IMR-90 (cell line): ENCODE measurements around the gene INPP5J. TPM values are rescaled to one million over a fixed set of nuclear protein-coding genes. Genes with fewer than 3 reads are reported as not detected.

Experiments used
- ATAC-seq: fragments of 200-7000 bp; cut with Tn5 transposase; 2 replicates; pipeline ENCODE4 v1.9.1; 2020; ENCODE audit warnings: low read depth, mild to moderate bottlenecking, moderate library complexity
- BruUV-seq: library from RNA; stranded (reverse); fragments of 400-500 nt; replicated peaks from 2 replicates; lab custom pipeline; 2021; lab: Mats Ljungman, UMichigan
- CTCF ChIA-PET: fragments of 300-600 bp; formaldehyde crosslinking; extraction: SDS; loops from one replicate; lab custom pipeline; 2021; ENCODE audit warnings: antibody characterized with exemption; lab: Yijun Ruan, JAX
- POLR2A ChIA-PET: fragments of 300-600 bp; sonication (Branson Sonifier 250); formaldehyde crosslinking; loops from one replicate; lab custom pipeline; 2022; ENCODE audit warnings: antibody characterized with exemption; ENCODE audit not compliant: unreplicated experiment; lab: Charles Lee
- DNase-seq: peaks from one replicate; pipeline ENCODE4 v3.0.0; 2013
- H2AFZ ChIP-seq: replicated peaks from 2 replicates; pipeline ENCODE3; 2013; ENCODE audit warnings: low read length, mild to moderate bottlenecking; ENCODE audit not compliant: poor library complexity
- H2AK5ac ChIP-seq: 2 replicates; pipeline ENCODE4 v1.6.1; 2013; ENCODE audit warnings: low read depth, low read length, inconsistent platforms
- H2AK9ac ChIP-seq: replicated peaks from 2 replicates; pipeline ENCODE3; 2013; ENCODE audit warnings: mild to moderate bottlenecking, low read depth, low read length, moderate library complexity; ENCODE audit not compliant: poor library complexity
- H2BK120ac ChIP-seq: 2 replicates; pipeline ENCODE4 v1.6.1; 2013; ENCODE audit warnings: low read depth, low read length, inconsistent platforms
- H2BK15ac ChIP-seq: 3 replicates; pipeline ENCODE4 v1.6.1; 2013; ENCODE audit warnings: low read depth, low read length, inconsistent platforms
- H2BK20ac ChIP-seq: 2 replicates; pipeline ENCODE4 v1.6.1; 2013; ENCODE audit warnings: low read depth, mild to moderate bottlenecking, inconsistent platforms, low read length, moderate library complexity
- H2BK5ac ChIP-seq: 2 replicates; pipeline ENCODE4 v1.6.1; 2013; ENCODE audit warnings: mild to moderate bottlenecking, low read depth, low read length, inconsistent platforms; ENCODE audit not compliant: poor library complexity, severe bottlenecking
- H3K14ac ChIP-seq: replicated peaks from 2 replicates; pipeline ENCODE4 v1.6.1; 2013; ENCODE audit warnings: low read depth, low read length, inconsistent platforms
- H3K18ac ChIP-seq: 2 replicates; pipeline ENCODE4 v1.6.1; 2013; ENCODE audit warnings: low read depth, low read length, control low read depth
- H3K23ac ChIP-seq: 2 replicates; pipeline ENCODE4 v1.6.1; 2013; ENCODE audit warnings: low read depth, low read length, inconsistent platforms
- H3K27ac ChIP-seq: 2 replicates; pipeline ENCODE4 v1.5.1; 2013; ENCODE audit warnings: mild to moderate bottlenecking, control low read depth, low read length; ENCODE audit not compliant: insufficient read depth
- H3K27me3 ChIP-seq: 2 replicates; pipeline ENCODE4 v1.6.1; 2013; ENCODE audit warnings: low read length; ENCODE audit not compliant: control insufficient read depth, insufficient read depth
- H3K36me3 ChIP-seq: 2 replicates; pipeline ENCODE4 v1.6.1; 2013; ENCODE audit warnings: low read length, mixed read lengths; ENCODE audit not compliant: control insufficient read depth, insufficient read depth
- H3K4ac ChIP-seq: 2 replicates; pipeline ENCODE4 v1.6.1; 2013; ENCODE audit warnings: low read depth, low read length, inconsistent platforms
- H3K4me1 ChIP-seq: 2 replicates; pipeline ENCODE4 v1.6.1; 2013; ENCODE audit warnings: low read length, mixed read lengths; ENCODE audit not compliant: control insufficient read depth, insufficient read depth
- H3K4me2 ChIP-seq: 2 replicates; pipeline ENCODE4 v1.6.1; 2013; ENCODE audit warnings: low read depth, mild to moderate bottlenecking, control low read depth, low read length, moderate library complexity
- H3K4me3 ChIP-seq: 2 replicates; pipeline ENCODE4 v1.5.1; 2013; ENCODE audit warnings: low read depth, mild to moderate bottlenecking, control low read depth, low read length, moderate library complexity; ENCODE audit not compliant: insufficient read depth
- H3K56ac ChIP-seq: 2 replicates; pipeline ENCODE4 v1.6.1; 2013; ENCODE audit warnings: low read length, inconsistent platforms; ENCODE audit not compliant: insufficient read depth; ENCODE audit errors: extremely low read depth
- H3K79me1 ChIP-seq, 2 experiments: 2 replicates each; pipeline ENCODE4 v1.6.1; 2013; ENCODE audit warnings: low read length in 2 of 2, inconsistent platforms in 1 of 2, low read depth in 1 of 2
- H3K9ac ChIP-seq: 2 replicates; pipeline ENCODE4 v1.6.1; 2013; ENCODE audit warnings: low read depth, low read length, control low read depth
- H3K9me1 ChIP-seq: 2 replicates; pipeline ENCODE4 v1.6.1; 2013; ENCODE audit warnings: low read length, inconsistent platforms; ENCODE audit not compliant: insufficient read depth
- H3K9me3 ChIP-seq: 2 replicates; pipeline ENCODE4 v1.6.1; 2013; ENCODE audit warnings: low read length; ENCODE audit not compliant: control insufficient read depth, insufficient read depth
- H4K20me1 ChIP-seq: 2 replicates; pipeline ENCODE4 v1.6.1; 2013; ENCODE audit warnings: low read length, inconsistent platforms; ENCODE audit not compliant: insufficient read depth
- H4K5ac ChIP-seq: 2 replicates; pipeline ENCODE4 v1.6.1; 2013; ENCODE audit warnings: mild to moderate bottlenecking, low read depth, low read length, control low read depth
- H4K8ac ChIP-seq, 2 experiments: 2 replicates each; pipeline ENCODE4 v1.6.1; 2013; ENCODE audit warnings: low read depth in 2 of 2, low read length in 2 of 2, control low read depth in 1 of 2, inconsistent platforms in 1 of 2
- H4K91ac ChIP-seq: 2 replicates; pipeline ENCODE4 v1.6.1; 2013; ENCODE audit warnings: low read depth, low read length, inconsistent platforms; ENCODE audit not compliant: insufficient read depth
- BHLHE40 ChIP-seq: fragments of 150-350 bp; IDR thresholded peaks from 2 replicates; pipeline ENCODE4 v1.6.1; 2016; ENCODE audit warnings: mild to moderate bottlenecking, low read depth, low read length
- CEBPB ChIP-seq: IDR thresholded peaks from 2 replicates; pipeline ENCODE4 v1.6.1; 2012; ENCODE audit warnings: low read depth, low read length, improper control_type of control experiment
- CTCF ChIP-seq: conservative IDR thresholded peaks from 2 replicates; pipeline ENCODE4 v1.5.1; 2012; ENCODE audit warnings: mild to moderate bottlenecking, low read depth, low read length, improper control_type of control experiment
- MAFK ChIP-seq: IDR thresholded peaks from 2 replicates; pipeline ENCODE4 v1.6.1; 2012; ENCODE audit warnings: low read depth, low read length, improper control_type of control experiment
- MAZ ChIP-seq: IDR thresholded peaks from 2 replicates; pipeline ENCODE4 v1.6.1; 2012; ENCODE audit warnings: low read depth, mild to moderate bottlenecking, low read length, improper control_type of control experiment, moderate library complexity, borderline replicate concordance
- USF2 ChIP-seq: fragments of 150-350 bp; IDR thresholded peaks from 2 replicates; pipeline ENCODE4 v1.6.1; 2017; ENCODE audit warnings: mild to moderate bottlenecking, antibody characterized with exemption, low read length, low read depth
- WGBS, 2 experiments: methylation state at CpG; one replicate each; pipeline versions ENCODE4 v1.1.5 to v1.1.7; 2013; ENCODE audit warnings: missing lambda C conversion rate in 2 of 2; ENCODE audit not compliant: insufficient read length in 1 of 2; ENCODE audit errors: extremely low coverage in 2 of 2; 5-methylcytosine and 5-hydroxymethylcytosine counted together
- dilution Hi-C: fragments of 300-500 bp; cut with HindIII; formaldehyde crosslinking; loops from one replicate; pipeline ENCODE4 v1.14.3; 2018; ENCODE audit warnings: low sequenced_read_pairs; ENCODE audit not compliant: unreplicated experiment
- in situ Hi-C: fragments of 300-500 bp; cut with MboI; formaldehyde crosslinking; loops from 3 replicates; pipeline ENCODE4 v1.14.3; 2019; ENCODE audit warnings: low sequenced_read_pairs, inconsistent platforms, mixed read lengths
- intact Hi-C: fragments of 100-400 bp; cut with micrococcal nuclease; formaldehyde crosslinking; loops from 2 replicates; pipeline ENCODE4 v1.10.0; 2022
- polyA plus RNA-seq, 3 experiments: library from polyadenylated mRNA; depleted of rRNA; stranded (reverse); fragments of >200 nt; gene quantifications; 2 replicates each; pipeline ENCODE4 v1.2.3, GENCODE V29; 2012; ENCODE audit warnings: low replicate concordance in 1 of 3
- total RNA-seq: library from RNA; depleted of rRNA; stranded (reverse); fragments of >200 nt; gene quantifications from 2 replicates; pipeline ENCODE4 v1.2.3, GENCODE V29; 2012

INPP5J gene
- total and polyA plus RNA-seq, 2 of the 4 experiments (the other 2 are of a cell fraction) = 0.36 to 2.2 TPM

GRCh38 chr22:31094021-31094551 lies 28.7 kb upstream of the INPP5J start:
- Histone ChIP-seq H4K91ac (no peak overlapping the region), H2BK20ac (no peak overlapping the region), H3K9ac (no peak overlapping the region), H2AK5ac (no peak overlapping the region), H3K23ac (no peak overlapping the region), H2AK9ac (peak overlapping the region; percentile 55), H3K79me1 (peaks cover 26 to 49% of the 10 kb centered on the region in 2 experiments), H2BK5ac (no peak overlapping the region), H3K56ac (no peak overlapping the region), H2BK15ac (no peak overlapping the region), H2BK120ac (no peak overlapping the region), H4K8ac (no peak overlapping the region), H4K5ac (no peak overlapping the region), H2AFZ (no peak overlapping the region), H3K9me3 (no peaks in the 10 kb centered on the region), H3K4me1 (peaks cover 7% of the 10 kb centered on the region), H3K14ac (no peak overlapping the region), H3K4me3 (no peak overlapping the region), H3K27ac (no peak overlapping the region), H4K20me1 (peaks cover 8% of the 10 kb centered on the region; the same call in 1 of the 2 replicates), H3K9me1 (peaks cover under 1% of the 10 kb centered on the region; the same call in 1 of the 2 replicates), H3K36me3 (peaks cover 84% of the 10 kb centered on the region), H3K27me3 (no peaks in the 10 kb centered on the region), H3K4me2 (no peak overlapping the region), H3K18ac (no peak overlapping the region), H3K4ac (no peak overlapping the region)
- ATAC-seq (no peak), DNase-seq (no peak)
- in situ Hi-C loops = no loop called here
- dilution Hi-C loops = no loop called here
- CTCF ChIA-PET = no interaction called here
- WGBS, 2 experiments = 80% methylated on average over 1 of the region's 5 CpGs; no CpG with 5 or more reads in 1 of the 2 experiments
- intact Hi-C loops = no loop called here
- no peak for TF ChIP-seq MAZ
- TF ChIP-seq MAFK = no peak
- TF ChIP-seq CTCF = no peak
- no peak for TF ChIP-seq CEBPB
- TF ChIP-seq USF2 = no peak
- no peak for TF ChIP-seq BHLHE40
- POLR2A ChIA-PET = interaction anchor here (0.6 kb wide), 1 partner anchor 9 kb away, joined by 4 read pairs; no protein-coding TSS in a partner anchor
- BruUV-seq = no TSS peak
